Skin epidermis (tissue), 12 donors: Measurements from ENCODE around the gene LIN52.
A peak's percentile ranks its signal among the peaks of the same experiment; 100 is the strongest.

Experiments used
- H3K27ac ChIP-seq, 21 experiments: fragments of 200-600 bp; sonication (generic) in 11 of 21; one replicate each; pipeline ENCODE4 v1.5.0; 2020; ENCODE audit warnings: mild to moderate bottlenecking in 3 of 21, inconsistent platforms in 2 of 21, moderate library complexity in 2 of 21
- H3K4me3 ChIP-seq, 7 experiments: fragments of 200-600 bp; sonication (generic) in 2 of 7; one replicate each; pipeline ENCODE4 v1.5.0; 2020; ENCODE audit warnings: inconsistent platforms in 2 of 7, mild to moderate bottlenecking in 2 of 7, moderate library complexity in 1 of 7

Gene LIN52

DNA sequence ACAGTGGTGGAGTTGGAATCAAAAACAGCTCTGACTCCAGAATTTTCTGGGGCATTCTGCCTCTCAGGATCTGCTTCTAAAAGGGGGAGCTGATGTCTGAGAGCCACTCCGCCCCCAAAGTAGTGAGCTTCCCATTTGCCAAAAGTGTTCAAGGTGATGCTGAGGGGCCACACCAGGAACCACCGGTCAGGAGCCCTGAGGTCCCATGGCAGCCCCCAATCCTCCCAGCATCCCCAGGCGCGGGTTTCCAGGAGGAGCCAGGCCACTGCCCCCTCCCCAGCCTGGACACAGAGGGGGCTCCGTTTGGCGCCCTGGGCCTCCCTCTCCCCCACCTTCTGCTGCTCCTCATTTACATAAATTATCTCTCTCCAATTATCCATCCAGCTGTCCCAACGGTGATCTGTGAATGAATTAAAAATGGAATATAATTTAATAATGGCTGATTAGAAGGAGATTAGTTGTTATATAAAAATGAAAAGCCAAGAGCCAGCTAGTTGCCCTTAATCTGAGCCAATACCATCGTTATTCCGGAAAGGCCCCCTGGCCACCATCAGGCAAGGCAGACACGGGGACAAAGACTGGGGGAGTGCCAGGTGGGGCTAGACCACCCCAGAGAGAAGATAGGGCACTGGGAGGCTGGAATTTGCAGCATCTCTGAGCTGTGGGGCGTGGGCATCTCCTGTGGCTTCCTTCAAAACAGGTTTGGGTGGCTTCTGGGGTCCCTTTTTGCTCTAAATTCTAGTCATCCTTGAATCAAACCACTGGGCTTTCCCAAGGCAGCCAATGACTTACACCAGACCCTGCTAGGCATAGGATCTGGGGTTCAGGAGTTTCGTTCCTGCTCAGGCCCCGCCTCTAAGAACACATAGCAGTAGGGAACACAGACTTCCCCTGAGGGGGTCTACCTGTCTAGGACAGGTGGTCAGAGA lies 134.8 kb downstream of the LIN52 start:
- Histone ChIP-seq H3K27ac (no peak overlapping the region), H3K4me3 (no peak overlapping the region)

DNA sequence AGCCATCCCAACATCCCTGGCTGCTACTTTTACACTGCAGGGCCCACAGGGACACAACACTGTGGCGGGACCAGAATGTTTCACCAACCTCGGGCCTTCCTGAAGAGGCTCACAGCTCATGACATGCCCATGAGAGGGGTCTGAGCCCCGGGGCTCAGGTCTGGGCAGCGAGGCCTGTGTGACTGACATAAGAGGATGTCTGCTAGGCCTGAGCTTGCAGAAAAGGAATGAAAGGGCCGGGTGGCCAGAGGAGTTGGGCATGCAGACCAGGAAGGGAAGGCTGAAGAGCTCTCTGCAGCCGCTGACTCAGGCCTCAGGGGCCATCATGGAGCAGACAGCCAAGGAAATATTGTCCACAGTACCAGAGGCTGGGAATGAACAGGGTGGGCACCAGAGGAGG lies 136.2 kb downstream of the LIN52 start:
- Histone ChIP-seq H3K27ac (no peak overlapping the region), H3K4me3 (no peak overlapping the region)

DNA sequence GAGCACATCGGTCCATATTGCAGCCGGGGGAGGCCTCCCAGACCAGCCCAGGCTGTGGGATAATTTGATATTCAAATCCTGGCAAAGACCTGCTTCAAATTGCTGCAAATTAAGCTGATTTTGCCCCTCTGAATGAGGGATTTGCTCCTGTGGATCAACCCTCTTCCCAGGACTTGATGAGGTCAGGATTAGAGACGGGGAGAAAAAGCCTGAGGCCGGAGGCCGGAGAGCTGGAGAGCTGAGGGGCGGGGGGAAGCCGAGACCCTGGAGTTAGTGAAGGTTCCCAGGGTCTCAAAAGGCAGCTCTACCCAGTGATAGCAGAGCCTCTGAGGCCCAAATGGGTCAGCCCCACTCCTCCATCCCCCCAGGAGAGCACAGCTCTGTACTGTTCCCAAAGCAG lies 137.0 kb downstream of the LIN52 start:
- H3K27ac ChIP-seq, result no peak overlapping the region
- H3K4me3 ChIP-seq, result no peak overlapping the region

DNA sequence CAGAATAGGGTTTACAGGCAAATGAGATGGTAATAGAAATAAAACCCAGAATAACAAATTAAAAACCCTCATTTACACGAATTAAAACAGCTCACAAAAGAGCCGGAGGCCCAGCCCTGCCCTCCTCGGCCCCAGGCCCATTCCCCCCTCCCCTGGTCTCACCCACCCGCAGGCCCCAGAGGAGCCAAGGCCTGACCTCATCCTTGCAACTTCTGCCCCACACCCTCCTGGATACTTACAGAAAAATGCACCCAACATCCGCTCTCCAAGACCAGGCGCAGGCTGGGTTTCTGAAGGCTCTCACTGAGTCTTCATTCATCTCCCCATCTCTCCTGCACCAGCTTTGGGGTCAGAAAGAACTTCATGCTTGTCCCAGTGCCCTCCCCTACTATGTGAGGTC lies 138.3 kb downstream of the LIN52 start:
- Histone ChIP-seq H3K4me3 (no peak overlapping the region), H3K27ac (no peak overlapping the region)

DNA sequence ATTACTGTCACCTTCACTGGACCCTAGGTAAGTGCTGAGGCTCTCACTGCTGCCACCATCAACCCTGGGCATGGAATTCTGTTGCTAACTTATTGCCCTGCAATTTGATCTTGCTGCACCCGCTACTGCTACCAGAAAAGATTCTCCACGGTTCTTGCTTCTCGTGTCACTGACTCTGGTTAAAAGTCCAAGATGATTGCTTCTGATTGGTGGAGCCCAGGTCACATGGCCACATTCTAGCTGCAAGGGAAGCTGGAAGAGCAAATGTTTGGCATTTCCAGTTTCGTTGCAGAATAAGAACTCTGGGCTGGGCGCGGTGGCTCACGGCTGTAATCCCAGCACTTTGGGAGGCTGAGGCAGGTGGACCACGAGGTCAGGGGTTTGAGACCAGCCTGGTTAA lies 147.0 kb downstream of the LIN52 start:
- no peak overlapping the region for H3K27ac ChIP-seq
- H3K4me3 ChIP-seq, result no peak overlapping the region

DNA sequence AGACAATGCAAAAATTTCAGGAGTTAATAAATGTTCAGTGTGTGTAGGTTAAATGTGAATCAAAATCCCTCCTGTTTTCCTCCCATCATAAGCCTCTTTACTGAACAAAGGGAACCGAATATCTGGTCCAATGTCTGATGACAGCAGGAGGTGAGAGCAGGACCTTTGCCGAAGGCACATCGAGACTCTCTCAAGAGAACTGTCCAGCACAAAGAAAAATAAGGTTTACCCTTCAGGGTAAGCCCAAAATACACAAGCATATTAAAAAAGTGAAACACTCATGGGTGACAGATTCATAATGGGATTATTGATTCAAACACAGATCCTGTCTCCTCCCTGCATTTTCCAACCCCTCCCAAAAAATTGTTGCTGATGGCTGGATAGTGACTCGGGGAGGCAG lies 150.3 kb downstream of the LIN52 start:
- Histone ChIP-seq H3K4me3 (no peak overlapping the region), H3K27ac (no peak overlapping the region)

DNA sequence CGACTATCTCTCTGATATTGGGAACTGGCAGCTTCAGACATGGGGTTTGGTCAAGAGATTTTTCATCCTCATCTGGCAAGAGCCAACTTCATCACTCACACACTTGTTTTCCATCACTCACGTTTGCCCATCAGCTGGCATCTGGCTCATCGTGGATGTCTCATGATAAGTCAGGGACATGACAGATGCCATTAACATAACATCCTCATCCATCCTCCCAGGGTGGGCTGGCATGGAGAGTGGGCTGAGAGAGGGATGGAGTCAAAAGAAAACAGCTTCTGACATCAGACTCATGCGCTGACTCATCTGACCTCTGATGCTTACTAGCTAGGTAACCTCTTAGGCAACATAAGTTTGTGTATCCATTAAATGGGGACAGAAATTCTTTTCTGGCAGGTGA lies 152.7 kb downstream of the LIN52 start:
- Histone ChIP-seq H3K4me3 (no peak overlapping the region), H3K27ac (no peak overlapping the region)

DNA sequence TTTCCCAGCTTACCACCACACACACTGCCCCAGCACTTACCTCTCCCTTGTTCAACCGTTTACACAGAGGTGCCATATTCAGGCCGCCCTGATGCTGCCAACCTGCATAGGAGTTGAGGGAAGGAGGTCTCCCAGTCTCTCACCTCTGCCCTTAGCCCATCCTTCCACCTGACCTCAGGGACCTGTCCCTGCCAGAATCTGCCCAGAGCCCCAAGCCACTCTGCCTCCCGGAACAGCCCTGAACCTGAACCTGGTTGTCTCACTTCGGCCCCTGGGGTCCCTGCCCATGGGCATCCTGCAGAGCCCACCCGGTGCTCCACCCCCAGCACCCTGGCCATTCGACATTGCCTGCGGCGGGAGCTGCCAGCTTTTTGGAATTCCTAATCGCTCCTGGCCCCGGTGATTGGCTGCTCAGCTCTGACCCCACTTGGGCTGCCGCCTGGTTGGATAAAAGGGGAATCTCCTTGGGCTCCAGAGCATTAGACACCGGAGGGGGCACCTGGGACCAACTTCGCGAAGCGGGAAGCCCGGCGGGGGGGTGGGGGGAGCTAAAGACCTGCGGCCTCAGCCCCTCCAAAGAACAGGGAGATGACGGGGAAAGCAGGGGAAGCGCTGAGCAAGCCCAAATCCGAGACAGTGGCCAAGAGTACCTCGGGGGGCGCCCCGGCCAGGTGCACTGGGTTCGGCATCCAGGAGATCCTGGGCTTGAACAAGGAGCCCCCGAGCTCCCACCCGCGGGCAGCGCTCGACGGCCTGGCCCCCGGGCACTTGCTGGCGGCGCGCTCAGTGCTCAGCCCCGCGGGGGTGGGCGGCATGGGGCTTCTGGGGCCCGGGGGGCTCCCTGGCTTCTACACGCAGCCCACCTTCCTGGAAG lies 154.5 kb downstream of the LIN52 start, which contains the start of gene VSX2:
Gene VSX2, plus strand, starts transcription at position 476 of the 874 bp plus-strand sequence. Its CDS starts 113 bp downstream, at position 589.
- Histone ChIP-seq H3K4me3 (peak within 1 kb of the TSS in 2 of 7 experiments; percentile 4 to 25), H3K27ac (no peak within 1 kb of the TSS)

DNA sequence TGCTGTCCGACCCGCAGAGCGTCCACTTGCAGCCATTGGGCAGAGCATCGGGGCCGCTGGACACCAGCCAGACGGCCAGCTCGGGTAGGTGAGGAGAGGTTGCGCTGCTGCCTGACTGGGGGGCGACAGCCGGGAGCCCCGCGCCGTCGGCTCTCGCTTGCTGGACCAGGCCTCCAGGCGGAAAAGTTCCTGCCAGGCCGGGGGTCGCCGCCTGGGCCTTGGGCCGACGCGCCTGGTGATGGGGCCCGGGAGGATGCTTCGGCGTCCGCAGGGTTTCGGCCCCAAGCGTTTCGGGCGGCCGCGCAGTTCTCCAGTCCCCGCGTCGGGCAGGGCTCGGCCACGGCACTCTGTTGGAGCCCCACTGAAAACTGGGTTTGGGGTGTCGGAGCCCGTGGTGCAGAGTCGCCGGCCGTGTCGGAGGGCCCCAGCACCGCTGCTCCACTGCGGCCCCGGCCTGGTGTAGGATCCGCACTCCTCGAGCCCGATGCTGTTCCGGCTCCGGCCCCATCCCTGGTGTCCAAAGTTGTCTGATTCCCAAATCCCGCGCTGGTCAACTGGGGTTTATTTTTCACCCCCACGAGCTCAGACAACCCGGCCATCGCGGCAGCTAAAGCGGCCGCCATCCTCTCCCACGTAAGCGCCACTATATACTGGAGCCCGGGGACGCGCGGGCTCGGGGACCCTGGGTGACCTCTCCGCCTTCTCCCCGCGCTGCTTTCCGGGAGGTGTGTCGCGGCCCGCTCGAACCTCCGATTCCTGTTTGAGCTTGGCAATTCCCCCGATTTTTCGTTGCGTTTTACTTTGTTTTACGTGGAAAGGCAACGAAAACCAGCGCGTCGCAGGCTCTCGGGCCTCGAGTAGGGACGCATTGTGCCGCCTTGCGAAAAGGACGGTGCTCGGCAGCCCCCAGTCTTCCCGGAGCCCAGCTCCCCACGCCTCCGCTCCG lies 155.4 kb downstream of the LIN52 start:
- H3K27ac ChIP-seq, result no peak overlapping the region
- peak overlapping the region in 4 of 7 experiments; percentile 4 to 25 (median 14) for H3K4me3 ChIP-seq

DNA sequence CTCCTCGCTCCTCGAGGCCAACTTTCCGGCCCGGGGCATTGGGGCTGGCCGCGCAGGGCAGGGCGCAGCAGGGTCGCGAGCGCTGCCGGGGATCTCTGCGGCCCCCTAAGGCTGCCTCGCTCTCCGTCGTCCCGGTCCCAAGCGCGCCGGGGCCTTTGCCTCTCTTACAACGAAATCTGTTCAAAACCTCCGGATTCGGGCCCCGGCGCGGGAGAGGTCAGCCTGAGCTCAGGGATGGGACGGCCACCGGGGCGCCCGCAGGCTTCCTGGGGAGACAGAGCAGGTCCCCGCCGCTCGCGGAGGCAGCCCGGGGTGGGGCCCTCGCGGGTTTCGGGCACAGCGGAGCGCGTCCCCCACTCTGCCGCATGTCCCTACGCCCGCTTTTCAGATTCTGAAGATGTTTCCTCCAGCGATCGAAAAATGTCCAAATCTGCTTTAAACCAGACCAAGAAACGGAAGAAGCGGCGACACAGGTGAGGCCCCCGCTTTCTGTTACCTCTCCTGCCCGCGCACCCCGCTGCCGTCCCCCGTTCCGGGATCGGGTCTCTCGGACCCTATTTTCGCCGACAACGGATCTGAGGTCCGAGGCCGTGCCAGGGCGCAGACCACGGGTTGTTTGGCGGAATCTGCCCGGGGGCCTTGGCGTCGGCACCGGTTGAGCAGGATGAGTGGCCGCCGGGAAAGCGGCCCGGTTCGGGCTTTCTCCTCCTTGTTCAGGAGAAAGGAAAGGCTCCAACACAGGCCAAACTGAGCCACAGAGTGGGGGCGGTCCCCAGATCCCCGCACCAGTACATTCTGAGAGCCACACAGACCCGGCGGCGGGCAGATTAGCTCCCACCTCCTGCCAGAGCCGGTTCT lies 156.3 kb downstream of the LIN52 start:
- Histone ChIP-seq H3K4me3 (peak overlapping the region in 4 of 7 experiments; percentile 4 to 25 (median 14)), H3K27ac (no peak overlapping the region)

DNA sequence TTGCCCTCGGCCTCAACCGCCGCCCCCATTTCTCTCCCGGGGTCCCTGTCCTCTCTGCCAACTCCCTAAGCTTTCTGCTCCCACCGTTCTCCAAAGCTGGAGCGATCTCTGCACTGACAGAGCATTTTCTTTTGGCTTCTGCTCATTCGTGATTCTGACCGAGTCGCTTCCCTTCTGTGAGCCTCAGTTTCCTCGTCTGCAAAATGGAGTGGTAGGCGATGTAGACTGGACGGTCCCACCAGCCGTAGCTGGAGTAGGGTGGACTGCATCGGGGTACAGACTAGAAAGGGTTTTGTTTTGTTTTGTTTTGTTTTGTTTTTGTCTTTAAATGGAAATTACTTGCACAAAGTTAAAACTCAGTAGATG lies 156.9 kb downstream of the LIN52 start:
- Histone ChIP-seq H3K4me3 (no peak overlapping the region), H3K27ac (no peak overlapping the region)

DNA sequence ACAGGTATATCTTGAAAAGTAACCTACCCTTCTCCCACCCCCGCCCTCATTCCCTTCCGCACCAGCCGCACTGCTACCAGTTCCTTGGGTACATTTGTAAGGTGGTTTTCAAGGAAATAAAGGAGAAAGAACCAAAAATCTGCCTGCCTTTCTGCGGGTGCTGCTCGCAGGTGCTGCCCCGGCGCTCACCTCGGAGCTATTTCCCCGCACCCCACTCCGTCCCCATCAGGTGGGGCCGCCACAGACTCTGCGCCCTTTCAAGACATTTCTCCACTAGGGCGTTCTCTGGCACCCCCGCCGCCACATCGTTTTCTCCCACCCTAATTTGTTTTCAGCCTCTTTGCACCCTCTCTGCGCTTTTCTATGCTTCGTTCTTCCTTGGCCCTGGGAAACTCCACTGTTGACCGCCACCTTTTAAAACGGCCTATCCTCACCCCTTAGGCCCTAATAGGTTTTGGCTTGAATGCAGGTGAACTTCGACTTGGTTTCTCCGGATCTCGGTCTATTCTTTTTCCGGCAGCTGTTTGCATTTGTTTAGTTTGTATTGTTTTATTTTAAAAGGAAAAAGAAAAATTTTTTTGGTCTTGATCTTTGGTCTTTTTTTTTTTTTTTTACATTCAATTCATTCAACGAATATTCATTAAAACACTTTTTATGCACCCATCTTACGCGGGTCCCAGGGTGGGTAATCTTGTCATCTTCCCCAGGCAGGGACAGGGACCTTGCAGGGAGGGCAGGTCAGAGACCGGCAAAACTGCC lies 157.4 kb downstream of the LIN52 start:
- H3K4me3 ChIP-seq, result no peak overlapping the region
- no peak overlapping the region for H3K27ac ChIP-seq

DNA sequence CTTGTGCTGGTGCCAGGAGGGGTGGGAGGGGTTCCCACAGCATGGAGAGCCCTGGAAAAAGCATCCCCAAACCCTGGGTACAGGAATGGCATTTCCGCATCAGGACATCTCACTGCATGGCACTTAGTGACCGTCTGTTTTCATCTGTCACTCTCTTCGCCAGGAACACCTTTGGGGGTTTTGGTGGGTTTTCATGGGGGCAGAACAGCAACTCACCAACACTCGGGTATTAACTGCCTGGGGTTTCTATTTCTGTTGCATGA lies 158.0 kb downstream of the LIN52 start:
- no peak overlapping the region for H3K4me3 ChIP-seq

DNA sequence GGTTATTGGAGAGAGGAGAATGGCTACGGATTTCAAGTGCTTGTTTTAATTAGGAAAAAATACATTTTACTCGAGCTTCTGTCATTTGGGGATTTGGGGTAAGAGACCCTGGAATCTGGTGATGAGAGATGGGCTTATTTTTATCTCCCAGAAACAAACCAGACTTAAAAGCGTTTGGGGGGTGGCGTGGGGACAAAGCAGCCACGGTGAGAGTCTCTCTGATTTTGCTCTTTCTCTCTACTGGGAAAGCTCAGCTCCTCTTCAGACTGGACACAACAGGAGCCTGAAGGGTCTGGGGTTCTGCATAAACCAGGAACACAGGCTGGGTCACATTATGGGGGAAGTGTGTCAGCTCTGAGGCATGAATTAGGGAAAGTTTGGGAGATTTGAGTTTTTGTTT lies 158.3 kb downstream of the LIN52 start:
- Histone ChIP-seq H3K4me3 (no peak overlapping the region), H3K27ac (no peak overlapping the region)

More for the DNA sequence above, 158.0 kb downstream of the LIN52 start:
- H3K27ac ChIP-seq, result no peak overlapping the region

DNA sequence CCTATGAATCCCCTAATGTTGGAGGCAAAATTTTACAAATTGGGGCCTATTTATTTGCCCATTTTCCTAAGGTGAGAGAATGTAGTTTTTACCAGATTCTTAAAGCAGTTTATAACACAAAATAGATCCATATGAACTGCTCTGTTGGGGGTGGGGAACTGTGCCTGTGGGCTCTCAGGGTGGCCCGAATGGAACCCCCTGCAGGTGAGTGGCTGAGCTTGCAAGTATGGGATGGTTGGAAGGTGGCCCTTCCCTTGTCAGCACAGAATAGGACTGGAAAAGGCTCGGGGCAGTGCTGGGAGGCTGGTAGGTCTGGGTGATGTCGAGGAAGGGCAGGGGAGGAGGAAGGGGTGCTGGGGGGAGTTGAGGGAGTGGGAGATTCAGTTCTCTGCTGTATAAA lies 159.4 kb downstream of the LIN52 start:
- Histone ChIP-seq H3K4me3 (no peak overlapping the region), H3K27ac (no peak overlapping the region)

DNA sequence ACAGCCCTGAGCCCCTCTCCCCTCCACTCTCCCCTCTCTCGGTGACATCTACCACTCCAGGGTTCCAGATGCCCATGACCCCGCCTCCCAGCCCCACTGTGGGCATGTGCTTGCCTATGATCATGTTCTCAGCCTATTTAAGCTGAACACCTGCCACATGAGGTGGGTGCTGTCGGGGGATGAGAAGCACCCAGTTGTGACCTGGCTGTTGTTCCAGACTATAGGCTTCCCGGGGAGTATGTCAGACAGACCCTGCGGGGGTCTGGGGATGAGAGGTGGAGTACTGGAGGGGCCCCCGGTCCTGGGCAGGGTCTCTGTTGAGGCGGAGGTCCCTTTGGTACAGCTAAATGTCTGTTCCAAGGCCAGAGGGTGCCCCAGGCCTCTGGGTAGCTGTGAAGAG lies 160.5 kb downstream of the LIN52 start:
- Histone ChIP-seq H3K27ac (no peak overlapping the region), H3K4me3 (no peak overlapping the region)

DNA sequence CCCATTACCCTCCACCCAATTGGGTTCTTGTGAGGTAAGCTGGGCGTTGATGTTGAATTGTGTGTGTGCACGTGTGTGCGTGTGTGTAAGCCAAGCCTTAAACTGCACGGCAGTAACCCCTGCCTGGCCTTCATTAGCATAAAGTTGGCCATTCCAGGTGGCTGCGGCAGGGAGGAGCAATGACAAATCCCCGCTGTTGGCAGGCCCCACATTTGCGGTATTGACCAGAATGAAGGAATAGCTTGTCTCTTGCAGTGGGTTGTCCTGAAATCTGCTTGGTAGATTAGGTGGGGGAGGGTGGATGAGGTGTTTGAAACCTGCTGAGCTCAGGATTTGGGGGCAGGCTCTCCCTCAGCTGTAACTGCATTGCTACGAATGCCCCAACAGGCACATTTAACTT lies 161.8 kb downstream of the LIN52 start:
- no peak overlapping the region for H3K4me3 ChIP-seq
- no peak overlapping the region for H3K27ac ChIP-seq

DNA sequence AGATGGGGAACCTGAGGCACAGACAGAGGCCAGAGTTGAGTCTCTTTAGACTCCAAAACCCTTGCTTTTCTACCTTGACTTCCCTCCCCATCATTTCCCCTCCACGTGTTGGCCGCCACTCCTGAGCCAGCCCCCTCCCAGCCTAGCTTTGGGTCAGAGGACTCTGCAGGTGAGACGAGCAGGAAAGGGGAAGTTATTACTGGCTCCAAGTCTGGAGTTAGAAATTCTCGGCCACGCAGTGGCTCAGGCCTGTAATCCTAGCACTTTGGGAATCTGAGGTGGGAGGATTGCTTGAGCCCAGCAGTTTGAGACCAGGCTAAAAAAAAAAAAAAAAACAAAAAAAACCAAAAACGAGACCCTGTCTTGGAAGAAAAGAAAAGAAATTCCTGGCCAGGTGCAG lies 163.3 kb downstream of the LIN52 start:
- no peak overlapping the region for H3K4me3 ChIP-seq
- no peak overlapping the region for H3K27ac ChIP-seq
